HCT116 (cell line): ENCODE measurements around the gene OAT. TPM values are rescaled to one million over a fixed set of nuclear protein-coding genes. Genes with fewer than 3 reads are reported as not detected.

Experiments
- ATAC-seq: fragments of 200-7000 bp; cut with Tn5 transposase; 2 replicates; pipeline ENCODE4 v1.9.1; 2020; ENCODE audit warnings: mild to moderate bottlenecking, moderate library complexity
- BruUV-seq: library from RNA; stranded (reverse); fragments of 400-500 nt; replicated peaks from 2 replicates; lab custom pipeline; 2021; lab: Mats Ljungman, UMichigan
- CTCF ChIA-PET: fragments of 300-600 bp; sonication (Branson Sonifier 250); formaldehyde crosslinking; loops from one replicate; lab custom pipeline; 2021; ENCODE audit warnings: antibody characterized with exemption; lab: Charles Lee
- POLR2A ChIA-PET: fragments of 300-600, 350-600 bp; sonication (Branson Sonifier 250); formaldehyde crosslinking; loops from one replicate; lab custom pipeline; 2021; ENCODE audit warnings: antibody characterized with exemption; lab: Charles Lee
- RAD21 ChIA-PET, 2 experiments: fragments of 300-600 bp; sonication (Branson Sonifier 250); formaldehyde crosslinking; loops; one replicate each; lab custom pipeline; 2023; ENCODE audit warnings: low total read pairs in 2 of 2; ENCODE audit not compliant: uncharacterized antibody in 2 of 2, unreplicated experiment in 2 of 2, low non-redundant PET in 1 of 2; lab: Charles Lee
- DNase-seq: peaks from one replicate; pipeline ENCODE4 v3.0.0-alpha.2; 2010; ENCODE audit warnings: low read depth, low spot score
- H2AFZ ChIP-seq: fragments of 200-600 bp; shearing (Covaris generic), sonication (generic); 2 replicates; pipeline ENCODE4 v1.6.1; 2017; ENCODE audit warnings: low read depth, mixed run types, mixed read lengths, antibody characterized with exemption, low read length; ENCODE audit not compliant: poor library complexity, severe bottlenecking
- H3K27ac ChIP-seq: 2 replicates; pipeline ENCODE4 v1.5.1; 2012; ENCODE audit warnings: low read depth, low read length
- H3K27me3 ChIP-seq: fragments of 200-600 bp; sonication (generic); 2 replicates; pipeline ENCODE4 v1.6.1; 2016; ENCODE audit warnings: mixed run types, low read length, mixed read lengths; ENCODE audit not compliant: insufficient read depth
- H3K36me3 ChIP-seq, 2 experiments: fragments of 200-500 bp in 1 of 2; fragments of 200-600 bp in 1 of 2; sonication (Bioruptor generic) in 1 of 2; sonication (generic) in 1 of 2; 2 replicates each; pipeline versions ENCODE4 v1.5.1 to v1.6.1; 2014 to 2016; ENCODE audit warnings: low read length in 2 of 2, inconsistent platforms in 1 of 2, mixed read lengths in 1 of 2, mixed run types in 1 of 2; ENCODE audit not compliant: insufficient read depth in 2 of 2, control insufficient read depth in 1 of 2
- H3K4me1 ChIP-seq, 2 experiments: fragments of 200-600 bp in 1 of 2; sonication (generic) in 1 of 2; 2 replicates each; pipeline versions ENCODE4 v1.5.1 to v1.6.1; 2012 to 2017; ENCODE audit warnings: low read length in 2 of 2, inconsistent platforms in 1 of 2, mild to moderate bottlenecking in 1 of 2, mixed read lengths in 1 of 2, mixed run types in 1 of 2, moderate library complexity in 1 of 2; ENCODE audit not compliant: insufficient read depth in 2 of 2, control insufficient read depth in 1 of 2
- H3K4me2 ChIP-seq: fragments of 200-600 bp; sonication (generic); 2 replicates; pipeline ENCODE4 v1.6.1; 2017; ENCODE audit warnings: mixed run types, low read length, mixed read lengths
- H3K4me3 ChIP-seq, 2 experiments: fragments of 200-600 bp in 1 of 2; sonication (generic) in 1 of 2; replicated peaks in 1 of 2; 2 replicates each; pipeline ENCODE4 v1.5.1; 2011 to 2016; ENCODE audit warnings: low read length in 2 of 2, control low read depth in 1 of 2, low read depth in 1 of 2, mild to moderate bottlenecking in 1 of 2, mixed read lengths in 1 of 2, mixed run types in 1 of 2
- H3K79me2 ChIP-seq: fragments of 200-600 bp; sonication (generic); 2 replicates; pipeline ENCODE4 v1.6.1; 2017; ENCODE audit warnings: mild to moderate bottlenecking, mixed run types, low read length, moderate library complexity, mixed read lengths; ENCODE audit not compliant: insufficient read depth
- H3K9ac ChIP-seq: fragments of 200-600 bp; sonication (generic); 2 replicates; pipeline ENCODE4 v1.6.1; 2016; ENCODE audit warnings: low read length, mixed read lengths
- H3K9me2 ChIP-seq: fragments of 200-600 bp; sonication (generic), shearing (Covaris generic); 2 replicates; pipeline ENCODE4 v1.6.1; 2017; ENCODE audit warnings: mixed run types, mild to moderate bottlenecking, moderate library complexity; ENCODE audit not compliant: insufficient read depth
- H3K9me3 ChIP-seq, 2 experiments: fragments of 200-500 bp in 1 of 2; fragments of 200-600 bp in 1 of 2; sonication (Bioruptor generic) in 1 of 2; sonication (generic) in 1 of 2; 2 replicates each; pipeline ENCODE4 v1.6.1; 2014 to 2017; ENCODE audit warnings: low read length in 2 of 2, mixed read lengths in 2 of 2, inconsistent platforms in 1 of 2, low read depth in 1 of 2, mild to moderate bottlenecking in 1 of 2, mixed run types in 1 of 2, moderate library complexity in 1 of 2; ENCODE audit not compliant: control insufficient read depth in 1 of 2, insufficient read depth in 1 of 2
- H4K20me1 ChIP-seq: fragments of 200-600 bp; sonication (generic), shearing (Covaris generic); 2 replicates; pipeline ENCODE4 v1.6.1; 2017; ENCODE audit warnings: mixed run types, mild to moderate bottlenecking, moderate library complexity; ENCODE audit not compliant: insufficient read depth
- CBX3 ChIP-seq: IDR thresholded peaks from 2 replicates; pipeline ENCODE4 v1.6.1; 2012; ENCODE audit warnings: low read depth
- ELF1 ChIP-seq: IDR thresholded peaks from 2 replicates; pipeline ENCODE4 v1.6.1; 2012; ENCODE audit warnings: low read depth, borderline replicate concordance
- EZH2 ChIP-seq: fragments of 200-600 bp; sonication (generic); IDR thresholded peaks from 2 replicates; pipeline ENCODE4 v1.6.1; 2017; ENCODE audit warnings: antibody characterized with exemption, mixed run types
- FOSL1 ChIP-seq: IDR thresholded peaks from 2 replicates; pipeline ENCODE4 v1.6.1; 2012; ENCODE audit warnings: low read depth
- JUND ChIP-seq: IDR thresholded peaks from 2 replicates; pipeline ENCODE4 v1.6.1; 2012
- POLR2A ChIP-seq: IDR thresholded peaks from 2 replicates; pipeline ENCODE4 v1.7.0; 2011; ENCODE audit warnings: borderline replicate concordance; ENCODE audit not compliant: insufficient read depth, insufficient read length; ENCODE audit errors: extremely low read depth
- POLR2AphosphoS5 ChIP-seq: IDR thresholded peaks from 2 replicates; pipeline ENCODE4 v1.6.1; 2011; ENCODE audit warnings: mild to moderate bottlenecking, low read depth, low read length, moderate library complexity
- RAD21 ChIP-seq: IDR thresholded peaks from 2 replicates; pipeline ENCODE4 v1.6.1; 2012; ENCODE audit warnings: low read depth, mild to moderate bottlenecking
- SRF ChIP-seq: IDR thresholded peaks from 2 replicates; pipeline ENCODE4 v1.6.1; 2012; ENCODE audit warnings: low read depth
- ZFX ChIP-seq: fragments of 450-650 bp; IDR thresholded peaks from 2 replicates; pipeline ENCODE4 v1.6.1; 2017
- ZNF274 ChIP-seq: fragments of 200-500 bp; sonication (Bioruptor generic); IDR thresholded peaks from 2 replicates; pipeline ENCODE4 v1.6.1; 2014; ENCODE audit warnings: mild to moderate bottlenecking, low read depth, low read length, inconsistent platforms
- intact Hi-C: fragments of 100-400 bp; cut with micrococcal nuclease; formaldehyde crosslinking; loops from 2 replicates; pipeline ENCODE4 v1.10.0; 2022
- total RNA-seq: library from RNA; stranded (reverse); gene quantifications from one replicate; pipeline ENCODE4 v1.2.1, GENCODE V29; 2021; ENCODE audit not compliant: unreplicated experiment
- TF ChIP-seq, protein P1 (sequence below): IDR thresholded peaks from 2 replicates; pipeline ENCODE4 v1.6.1; 2011; ENCODE audit warnings: mild to moderate bottlenecking, low read length, moderate library complexity; ENCODE audit not compliant: insufficient replicate concordance; ENCODE audit errors: extremely low read depth
- TF ChIP-seq, protein P2 (sequence below): IDR thresholded peaks from 2 replicates; pipeline ENCODE4 v1.6.1; 2012
- TF ChIP-seq, protein P3 (sequence below): IDR thresholded peaks from 2 replicates; pipeline ENCODE4 v1.6.1; 2012

The OAT gene
- total RNA-seq, 1 experiment from 2014 or later = 133 TPM

DNA sequence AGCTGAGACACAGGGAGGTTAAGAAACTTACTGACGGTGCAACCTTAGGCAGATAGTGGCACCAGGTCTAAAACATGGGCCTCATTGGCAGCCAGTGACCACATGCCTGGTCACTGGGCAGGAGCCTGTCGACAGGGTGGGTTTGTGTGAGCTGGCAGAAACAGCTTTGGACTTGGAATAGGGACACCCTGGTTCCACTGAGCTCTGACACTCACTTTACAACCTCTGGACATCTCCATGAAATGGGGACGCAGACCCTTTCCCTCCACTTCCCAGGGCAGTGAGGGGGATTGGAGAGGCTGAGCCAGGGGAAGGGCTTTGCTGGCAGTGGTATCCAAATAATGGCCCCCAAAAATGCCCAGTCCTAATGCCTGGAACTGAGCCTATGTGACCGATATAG lies 49.7 kb downstream of the OAT start:
- Histone ChIP-seq H3K9me3 (no peaks in the 10 kb centered on the region), H2AFZ (no peak overlapping the region), H3K27me3 (no peaks in the 10 kb centered on the region), H3K4me3 (no peak overlapping the region)
- POLR2A ChIA-PET = interaction anchor here (1.4 kb wide), 1 partner anchor 175 kb away, joined by 3 read pairs; no protein-coding TSS in a partner anchor
- no peak for ATAC-seq
- TF ChIP-seq ZFX (no peak), RAD21 (no peak), JUND (no peak), ELF1 (no peak), SRF (no peak), ZNF274 (no peak), POLR2A (no peak), CBX3 (no peak), EZH2 (no peak), POLR2AphosphoS5 (no peak), FOSL1 (no peak)
- TF ChIP-seq, protein P1, sequence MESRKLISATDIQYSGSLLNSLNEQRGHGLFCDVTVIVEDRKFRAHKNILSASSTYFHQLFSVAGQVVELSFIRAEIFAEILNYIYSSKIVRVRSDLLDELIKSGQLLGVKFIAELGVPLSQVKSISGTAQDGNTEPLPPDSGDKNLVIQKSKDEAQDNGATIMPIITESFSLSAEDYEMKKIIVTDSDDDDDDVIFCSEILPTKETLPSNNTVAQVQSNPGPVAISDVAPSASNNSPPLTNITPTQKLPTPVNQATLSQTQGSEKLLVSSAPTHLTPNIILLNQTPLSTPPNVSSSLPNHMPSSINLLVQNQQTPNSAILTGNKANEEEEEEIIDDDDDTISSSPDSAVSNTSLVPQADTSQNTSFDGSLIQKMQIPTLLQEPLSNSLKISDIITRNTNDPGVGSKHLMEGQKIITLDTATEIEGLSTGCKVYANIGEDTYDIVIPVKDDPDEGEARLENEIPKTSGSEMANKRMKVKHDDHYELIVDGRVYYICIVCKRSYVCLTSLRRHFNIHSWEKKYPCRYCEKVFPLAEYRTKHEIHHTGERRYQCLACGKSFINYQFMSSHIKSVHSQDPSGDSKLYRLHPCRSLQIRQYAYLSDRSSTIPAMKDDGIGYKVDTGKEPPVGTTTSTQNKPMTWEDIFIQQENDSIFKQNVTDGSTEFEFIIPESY = no peak
- TF ChIP-seq, protein P2, sequence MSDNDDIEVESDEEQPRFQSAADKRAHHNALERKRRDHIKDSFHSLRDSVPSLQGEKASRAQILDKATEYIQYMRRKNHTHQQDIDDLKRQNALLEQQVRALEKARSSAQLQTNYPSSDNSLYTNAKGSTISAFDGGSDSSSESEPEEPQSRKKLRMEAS = no peak
- TF ChIP-seq, protein P3, sequence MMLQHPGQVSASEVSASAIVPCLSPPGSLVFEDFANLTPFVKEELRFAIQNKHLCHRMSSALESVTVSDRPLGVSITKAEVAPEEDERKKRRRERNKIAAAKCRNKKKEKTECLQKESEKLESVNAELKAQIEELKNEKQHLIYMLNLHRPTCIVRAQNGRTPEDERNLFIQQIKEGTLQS = no peak
- TF ChIP-seq, all 23 proteins: peak for 0
- DNase-seq = no peak
- H3K4me2 ChIP-seq = no peak overlapping the region
- intact Hi-C loops = no loop called here
- no peaks in the 10 kb centered on the region for H3K79me2 ChIP-seq
- ChIA-PET RAD21 (no interaction called here), CTCF (interaction anchor here (0.6 kb wide), 1 partner anchor 156 kb away, joined by 3 read pairs; no protein-coding TSS in a partner anchor)
- no peak overlapping the region for H3K9ac ChIP-seq
- no peaks in the 10 kb centered on the region for H3K4me1 ChIP-seq
- no peaks in the 10 kb centered on the region for H4K20me1 ChIP-seq
- no TSS peak for BruUV-seq
- H3K27ac ChIP-seq = no peak overlapping the region
- H3K36me3 ChIP-seq = no peaks in the 10 kb centered on the region
- H3K9me2 ChIP-seq = no peaks in the 10 kb centered on the region
